Measurements from ENCODE around the gene TRNAU1AP.

The TRNAU1AP gene

DNA sequence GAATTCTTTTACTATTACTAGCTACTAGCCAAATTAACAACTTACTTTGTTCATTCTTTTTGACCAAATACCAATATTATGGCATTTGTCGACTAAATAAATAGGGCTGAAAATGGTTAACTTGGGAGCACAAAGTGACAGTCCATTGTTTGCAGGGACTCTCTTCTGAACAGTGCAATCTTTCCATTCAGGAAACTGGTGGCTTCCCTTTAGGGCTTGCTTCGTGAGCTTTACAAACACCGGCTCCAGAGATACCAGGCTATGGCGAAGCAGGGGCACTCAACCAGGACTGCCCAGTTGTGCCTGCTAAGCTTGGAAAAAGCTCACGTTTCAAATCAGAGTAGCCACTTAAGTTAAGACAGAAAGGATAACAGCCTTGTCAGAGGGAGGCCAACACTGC lies 51.5 kb downstream of the TRNAU1AP start:
- H3K9ac ChIP-seq (ENCODE audit: low read length): no peak overlapping the region

DNA sequence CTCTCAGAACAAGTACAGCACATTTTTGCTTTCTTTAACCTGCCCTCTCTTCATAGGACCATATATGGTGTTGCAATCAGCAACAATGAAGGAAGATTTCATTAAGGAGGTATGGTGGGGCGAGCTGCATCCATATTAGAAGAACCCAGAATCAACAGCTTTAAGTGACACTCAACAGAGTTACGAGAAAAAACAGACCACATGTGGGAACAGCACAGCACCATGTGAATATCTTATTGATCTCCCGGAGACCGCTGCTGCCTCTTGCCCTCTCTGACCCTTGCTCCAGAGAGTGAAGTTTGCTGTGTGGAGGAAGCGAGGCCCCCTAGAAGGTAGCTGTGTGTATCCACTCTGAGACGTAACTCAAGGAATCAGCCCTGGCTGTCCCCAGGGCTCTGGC lies 52.1 kb downstream of the TRNAU1AP start:
- H3K27ac ChIP-seq (ENCODE audit: low read length): no peak overlapping the region
- H3K9ac ChIP-seq (ENCODE audit: low read length): no peak overlapping the region
- no peaks in the 10 kb centered on the region for H3K27me3 ChIP-seq (ENCODE audit: low read depth, low read length)
- H4K20me1 ChIP-seq (ENCODE audit: insufficient read depth, low read length): no peaks in the 10 kb centered on the region
- H3K79me2 ChIP-seq (ENCODE audit: low read length): no peaks in the 10 kb centered on the region
- H2AFZ ChIP-seq (ENCODE audit: low read depth, low read length): no peak overlapping the region
- no peak for TF ChIP-seq EZH2phosphoT487 (IDR thresholded peaks at IDR 0.05; ENCODE audit: low read depth)
- TF ChIP-seq, protein P1, sequence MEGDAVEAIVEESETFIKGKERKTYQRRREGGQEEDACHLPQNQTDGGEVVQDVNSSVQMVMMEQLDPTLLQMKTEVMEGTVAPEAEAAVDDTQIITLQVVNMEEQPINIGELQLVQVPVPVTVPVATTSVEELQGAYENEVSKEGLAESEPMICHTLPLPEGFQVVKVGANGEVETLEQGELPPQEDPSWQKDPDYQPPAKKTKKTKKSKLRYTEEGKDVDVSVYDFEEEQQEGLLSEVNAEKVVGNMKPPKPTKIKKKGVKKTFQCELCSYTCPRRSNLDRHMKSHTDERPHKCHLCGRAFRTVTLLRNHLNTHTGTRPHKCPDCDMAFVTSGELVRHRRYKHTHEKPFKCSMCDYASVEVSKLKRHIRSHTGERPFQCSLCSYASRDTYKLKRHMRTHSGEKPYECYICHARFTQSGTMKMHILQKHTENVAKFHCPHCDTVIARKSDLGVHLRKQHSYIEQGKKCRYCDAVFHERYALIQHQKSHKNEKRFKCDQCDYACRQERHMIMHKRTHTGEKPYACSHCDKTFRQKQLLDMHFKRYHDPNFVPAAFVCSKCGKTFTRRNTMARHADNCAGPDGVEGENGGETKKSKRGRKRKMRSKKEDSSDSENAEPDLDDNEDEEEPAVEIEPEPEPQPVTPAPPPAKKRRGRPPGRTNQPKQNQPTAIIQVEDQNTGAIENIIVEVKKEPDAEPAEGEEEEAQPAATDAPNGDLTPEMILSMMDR (IDR thresholded peaks at IDR 0.05; ENCODE audit: low read depth, low read length): no peak
- no peak overlapping the region for H3K4me2 ChIP-seq (ENCODE audit: low read length)
- peaks cover 12% of the 10 kb centered on the region for H3K4me1 ChIP-seq (ENCODE audit: low read length)
- no peak overlapping the region for H3K4me3 ChIP-seq (ENCODE audit: low read length)
- no peaks in the 10 kb centered on the region for H3K9me3 ChIP-seq (ENCODE audit: insufficient read depth, low read length)
- H3K36me3 ChIP-seq (replicated peaks; ENCODE audit: low read depth, low read length): no peaks in the 10 kb centered on the region

More for the DNA sequence above, 51.5 kb downstream of the TRNAU1AP start:
- Histone ChIP-seq H3K27ac (ENCODE audit: low read length) (no peak overlapping the region), H3K9me3 (ENCODE audit: insufficient read depth, low read length) (no peaks in the 10 kb centered on the region), H3K27me3 (ENCODE audit: low read depth, low read length) (no peaks in the 10 kb centered on the region), H3K4me2 (ENCODE audit: low read length) (no peak overlapping the region), H3K4me1 (ENCODE audit: low read length) (peaks cover 17% of the 10 kb centered on the region), H4K20me1 (ENCODE audit: insufficient read depth, low read length) (no peaks in the 10 kb centered on the region), H3K36me3 (replicated peaks; ENCODE audit: low read depth, low read length) (no peaks in the 10 kb centered on the region), H3K79me2 (ENCODE audit: low read length) (no peaks in the 10 kb centered on the region), H2AFZ (ENCODE audit: low read depth, low read length) (no peak overlapping the region), H3K4me3 (ENCODE audit: low read length) (no peak overlapping the region)
- TF ChIP-seq, protein P1 (IDR thresholded peaks at IDR 0.05; ENCODE audit: low read depth, low read length): no peak
- no peak for TF ChIP-seq EZH2phosphoT487 (IDR thresholded peaks at IDR 0.05; ENCODE audit: low read depth)

DNA sequence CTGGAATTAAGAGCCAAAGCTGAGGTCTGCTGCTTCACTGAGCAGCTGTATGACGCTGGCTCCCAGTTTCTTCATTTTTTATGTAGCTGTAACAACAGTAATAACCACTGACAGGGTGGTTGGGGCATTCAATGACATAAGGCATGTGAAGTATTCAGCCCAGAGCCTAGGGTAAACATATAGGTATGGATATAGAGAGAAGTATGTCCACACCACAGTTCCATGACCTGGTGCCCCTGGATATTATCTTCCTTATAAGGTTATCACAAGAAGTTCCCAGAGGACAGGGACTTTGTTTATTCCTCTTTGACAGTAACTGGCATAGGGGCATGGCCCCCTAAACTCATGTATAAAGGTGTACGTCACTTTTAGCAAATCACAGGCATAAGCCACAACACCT lies 53.9 kb downstream of the TRNAU1AP start:
- Histone ChIP-seq H4K20me1 (ENCODE audit: insufficient read depth, low read length) (no peaks in the 10 kb centered on the region), H3K9ac (ENCODE audit: low read length) (no peak overlapping the region), H2AFZ (ENCODE audit: low read depth, low read length) (no peak overlapping the region), H3K79me2 (ENCODE audit: low read length) (no peaks in the 10 kb centered on the region), H3K4me2 (ENCODE audit: low read length) (no peak overlapping the region), H3K36me3 (replicated peaks; ENCODE audit: low read depth, low read length) (no peaks in the 10 kb centered on the region), H3K9me3 (ENCODE audit: insufficient read depth, low read length) (no peaks in the 10 kb centered on the region), H3K4me1 (ENCODE audit: low read length) (peaks cover 8% of the 10 kb centered on the region), H3K4me3 (ENCODE audit: low read length) (no peak overlapping the region), H3K27ac (ENCODE audit: low read length) (no peak overlapping the region), H3K27me3 (ENCODE audit: low read depth, low read length) (no peaks in the 10 kb centered on the region)
- no peak for TF ChIP-seq EZH2phosphoT487 (IDR thresholded peaks at IDR 0.05; ENCODE audit: low read depth)
- TF ChIP-seq, protein P1 (IDR thresholded peaks at IDR 0.05; ENCODE audit: low read depth, low read length): no peak

DNA sequence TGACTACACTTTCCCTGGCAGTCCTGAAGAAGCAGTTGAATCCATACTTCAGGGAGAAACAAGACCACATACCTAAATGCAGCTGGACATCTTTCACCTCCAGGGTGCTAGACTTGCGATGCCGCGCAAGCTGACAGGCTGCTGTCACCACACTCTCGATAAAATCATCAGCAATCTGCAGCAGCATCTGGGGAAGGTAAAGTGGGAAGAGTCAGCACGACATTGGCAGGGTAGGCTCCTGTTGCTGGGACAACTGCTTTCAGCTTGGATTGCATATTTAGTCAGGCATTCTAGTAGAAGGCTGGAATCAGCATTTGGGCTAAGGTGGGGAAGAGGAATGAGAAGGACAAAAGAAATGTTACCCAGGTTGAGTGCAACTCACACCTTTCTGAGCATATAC lies 60.3 kb downstream of the TRNAU1AP start:
- Histone ChIP-seq H2AFZ (ENCODE audit: low read depth, low read length) (no peak overlapping the region), H3K79me2 (ENCODE audit: low read length) (no peaks in the 10 kb centered on the region), H3K4me1 (ENCODE audit: low read length) (no peaks in the 10 kb centered on the region), H3K27me3 (ENCODE audit: low read depth, low read length) (no peaks in the 10 kb centered on the region), H3K4me3 (ENCODE audit: low read length) (no peak overlapping the region), H3K36me3 (replicated peaks; ENCODE audit: low read depth, low read length) (no peaks in the 10 kb centered on the region), H3K27ac (ENCODE audit: low read length) (no peak overlapping the region), H3K9ac (ENCODE audit: low read length) (no peak overlapping the region), H3K4me2 (ENCODE audit: low read length) (no peak overlapping the region), H3K9me3 (ENCODE audit: insufficient read depth, low read length) (no peaks in the 10 kb centered on the region), H4K20me1 (ENCODE audit: insufficient read depth, low read length) (no peaks in the 10 kb centered on the region)
- TF ChIP-seq, protein P1 (IDR thresholded peaks at IDR 0.05; ENCODE audit: low read depth, low read length): no peak
- TF ChIP-seq EZH2phosphoT487 (IDR thresholded peaks at IDR 0.05; ENCODE audit: low read depth): no peak

Data from OCI-LY3 (cell line).